Fibroblast of the aortic adventitia (primary cell): ENCODE results near the gene VOPP1. TPM values are rescaled to one million over a fixed set of nuclear protein-coding genes. Genes with fewer than 3 reads are reported as not detected.

Experiments used
- DNase-seq: peaks from one replicate; pipeline ENCODE4 v3.0.0-alpha.2; 2010; ENCODE audit warnings: low read depth
- H3K4me3 ChIP-seq: 2 replicates; pipeline ENCODE4 v1.5.1; 2011; ENCODE audit warnings: low read depth, mild to moderate bottlenecking, control low read depth, low read length, moderate library complexity
- CTCF ChIP-seq: IDR thresholded peaks from 2 replicates; pipeline ENCODE4 v1.5.1; 2011; ENCODE audit warnings: mild to moderate bottlenecking, low read length, control low read depth, inconsistent platforms; ENCODE audit not compliant: insufficient read depth
- total RNA-seq: library from RNA; depleted of rRNA; stranded (reverse); fragments of >200 nt; gene quantifications from 2 replicates; pipeline ENCODE4 v1.2.3, GENCODE V29; 2012; ENCODE audit warnings: low replicate concordance

Gene VOPP1
- total RNA-seq, 1 donor, result 89.4 TPM

- DNase-seq, result no peak
- TF ChIP-seq CTCF, result no peak
- H3K4me3 ChIP-seq, result no peak overlapping the region
Measured at GRCh38 chr7:55549457-55549856, 22.8 kb downstream of the VOPP1 start.

DNA sequence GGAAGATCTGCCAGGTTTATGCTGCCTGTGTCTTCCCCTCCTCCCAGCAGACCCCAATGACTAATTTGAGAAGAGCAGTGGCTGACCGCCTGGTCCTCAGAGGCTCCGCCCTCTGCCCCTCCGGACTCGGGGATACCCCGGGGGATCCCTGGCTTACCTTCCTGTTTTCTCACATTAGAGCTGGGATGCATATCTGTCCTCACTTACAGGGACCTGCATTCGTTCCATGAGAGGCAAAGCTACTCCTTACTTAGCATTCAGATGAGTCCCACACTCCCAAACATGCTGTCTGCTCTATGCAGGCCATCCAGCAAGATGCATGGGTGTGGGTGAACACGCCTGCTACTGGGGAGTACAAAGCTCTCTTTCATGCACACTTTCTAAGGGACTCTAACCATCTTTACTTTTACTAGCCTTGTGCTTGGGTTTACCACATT lies 24.0 kb downstream of the VOPP1 start:
- no peak overlapping the region for H3K4me3 ChIP-seq
- no peak for TF ChIP-seq CTCF
- DNase-seq, result no peak

GRCh38 chr7:55546814-55547213 lies 25.5 kb downstream of the VOPP1 start:
- no peak for TF ChIP-seq CTCF
- H3K4me3 ChIP-seq, result no peak overlapping the region
- peak; percentile 75 for DNase-seq

GRCh38 chr7:55545496-55545895 lies 26.8 kb downstream of the VOPP1 start:
- DNase-seq, result peak; percentile 39
- no peak for TF ChIP-seq CTCF
- H3K4me3 ChIP-seq, result no peak overlapping the region

- no peak for TF ChIP-seq CTCF
- H3K4me3 ChIP-seq, result no peak overlapping the region
- DNase-seq, result no peak
Measured at GRCh38 chr7:55540226-55540858, 32.0 kb downstream of the VOPP1 start.

GRCh38 chr7:55539380-55539779 lies 32.9 kb downstream of the VOPP1 start:
- no peak for TF ChIP-seq CTCF
- DNase-seq, result no peak

GRCh38 chr7:55538538-55538937 lies 33.8 kb downstream of the VOPP1 start:
- no peak overlapping the region for H3K4me3 ChIP-seq
- DNase-seq, result peak; percentile 86
- no peak for TF ChIP-seq CTCF

More at GRCh38 chr7:55539380-55539779, 32.9 kb downstream of the VOPP1 start:
- H3K4me3 ChIP-seq, result no peak overlapping the region
